Measurements from ENCODE around the gene CLDN2. TPM values are rescaled to one million over a fixed set of nuclear protein-coding genes. Genes with fewer than 3 reads are reported as not detected.

Gene CLDN2
- total RNA-seq, 2 experiments from 2014 or later = not detected

- Histone ChIP-seq H3K9me3 (ENCODE audit: low read length) (no peaks in the 10 kb centered on the region), H3K79me2 (ENCODE audit: insufficient read depth, low read depth, low read length) (no peaks in the 10 kb centered on the region), H3K4me1 (ENCODE audit: insufficient read depth, low read length, poor library complexity, severe bottlenecking) (no peaks in the 10 kb centered on the region), H3K4me3 (ENCODE audit: low read depth, low read length, poor library complexity, severe bottlenecking) (no peak overlapping the region), H3K36me3 (ENCODE audit: insufficient read depth, low read length) (no peaks in the 10 kb centered on the region), H3K4me2 (ENCODE audit: low read length) (no peak overlapping the region), H3K27ac (ENCODE audit: low read depth, low read length, poor library complexity, severe bottlenecking) (no peak overlapping the region), H2AFZ (ENCODE audit: low read length) (no peak overlapping the region), H4K20me1 (ENCODE audit: insufficient read depth, low read length) (no peaks in the 10 kb centered on the region), H3K9me2 (ENCODE audit: insufficient read depth, low read length) (no peaks in the 10 kb centered on the region)
- DNase-seq (ENCODE audit: low spot score) = no peak
- CTCF ChIA-PET (ENCODE audit: unreplicated experiment) = no interaction called here
- intact Hi-C loops (cut with micrococcal nuclease; ENCODE audit: unreplicated experiment) = no loop called here
- POLR2A ChIA-PET = no interaction called here
- no TSS peak for BruUV-seq (replicated peaks)
- TF ChIP-seq EZH2phosphoT487 (IDR thresholded peaks at IDR 0.05; ENCODE audit: borderline replicate concordance, low read depth, low read length) = no peak
- TF ChIP-seq, protein P1, sequence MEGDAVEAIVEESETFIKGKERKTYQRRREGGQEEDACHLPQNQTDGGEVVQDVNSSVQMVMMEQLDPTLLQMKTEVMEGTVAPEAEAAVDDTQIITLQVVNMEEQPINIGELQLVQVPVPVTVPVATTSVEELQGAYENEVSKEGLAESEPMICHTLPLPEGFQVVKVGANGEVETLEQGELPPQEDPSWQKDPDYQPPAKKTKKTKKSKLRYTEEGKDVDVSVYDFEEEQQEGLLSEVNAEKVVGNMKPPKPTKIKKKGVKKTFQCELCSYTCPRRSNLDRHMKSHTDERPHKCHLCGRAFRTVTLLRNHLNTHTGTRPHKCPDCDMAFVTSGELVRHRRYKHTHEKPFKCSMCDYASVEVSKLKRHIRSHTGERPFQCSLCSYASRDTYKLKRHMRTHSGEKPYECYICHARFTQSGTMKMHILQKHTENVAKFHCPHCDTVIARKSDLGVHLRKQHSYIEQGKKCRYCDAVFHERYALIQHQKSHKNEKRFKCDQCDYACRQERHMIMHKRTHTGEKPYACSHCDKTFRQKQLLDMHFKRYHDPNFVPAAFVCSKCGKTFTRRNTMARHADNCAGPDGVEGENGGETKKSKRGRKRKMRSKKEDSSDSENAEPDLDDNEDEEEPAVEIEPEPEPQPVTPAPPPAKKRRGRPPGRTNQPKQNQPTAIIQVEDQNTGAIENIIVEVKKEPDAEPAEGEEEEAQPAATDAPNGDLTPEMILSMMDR (conservative IDR thresholded peaks at IDR 0.05; ENCODE audit: low read length) = no peak
These were observed 7.5 kb downstream of the CLDN2 start for GRCh38 chrX:106927700-106928099.

GRCh38 chrX:106928227-106928626, 8.0 kb downstream of the CLDN2 start:
- Histone ChIP-seq H2AFZ (ENCODE audit: low read length) (no peak overlapping the region), H3K4me3 (ENCODE audit: low read depth, low read length, poor library complexity, severe bottlenecking) (no peak overlapping the region), H3K4me1 (ENCODE audit: insufficient read depth, low read length, poor library complexity, severe bottlenecking) (no peaks in the 10 kb centered on the region), H4K20me1 (ENCODE audit: insufficient read depth, low read length) (no peaks in the 10 kb centered on the region), H3K27ac (ENCODE audit: low read depth, low read length, poor library complexity, severe bottlenecking) (no peak overlapping the region), H3K4me2 (ENCODE audit: low read length) (no peak overlapping the region), H3K36me3 (ENCODE audit: insufficient read depth, low read length) (no peaks in the 10 kb centered on the region), H3K9me2 (ENCODE audit: insufficient read depth, low read length) (no peaks in the 10 kb centered on the region), H3K79me2 (ENCODE audit: insufficient read depth, low read depth, low read length) (no peaks in the 10 kb centered on the region), H3K9me3 (ENCODE audit: low read length) (no peaks in the 10 kb centered on the region)
- CTCF ChIA-PET (ENCODE audit: unreplicated experiment) = no interaction called here
- TF ChIP-seq EZH2phosphoT487 (IDR thresholded peaks at IDR 0.05; ENCODE audit: borderline replicate concordance, low read depth, low read length) = no peak
- TF ChIP-seq, protein P1 (conservative IDR thresholded peaks at IDR 0.05; ENCODE audit: low read length) = no peak
- DNase-seq (ENCODE audit: low spot score) = no peak
- intact Hi-C loops (cut with micrococcal nuclease; ENCODE audit: unreplicated experiment) = no loop called here
- POLR2A ChIA-PET = no interaction called here
- BruUV-seq (replicated peaks) = no TSS peak

DNA sequence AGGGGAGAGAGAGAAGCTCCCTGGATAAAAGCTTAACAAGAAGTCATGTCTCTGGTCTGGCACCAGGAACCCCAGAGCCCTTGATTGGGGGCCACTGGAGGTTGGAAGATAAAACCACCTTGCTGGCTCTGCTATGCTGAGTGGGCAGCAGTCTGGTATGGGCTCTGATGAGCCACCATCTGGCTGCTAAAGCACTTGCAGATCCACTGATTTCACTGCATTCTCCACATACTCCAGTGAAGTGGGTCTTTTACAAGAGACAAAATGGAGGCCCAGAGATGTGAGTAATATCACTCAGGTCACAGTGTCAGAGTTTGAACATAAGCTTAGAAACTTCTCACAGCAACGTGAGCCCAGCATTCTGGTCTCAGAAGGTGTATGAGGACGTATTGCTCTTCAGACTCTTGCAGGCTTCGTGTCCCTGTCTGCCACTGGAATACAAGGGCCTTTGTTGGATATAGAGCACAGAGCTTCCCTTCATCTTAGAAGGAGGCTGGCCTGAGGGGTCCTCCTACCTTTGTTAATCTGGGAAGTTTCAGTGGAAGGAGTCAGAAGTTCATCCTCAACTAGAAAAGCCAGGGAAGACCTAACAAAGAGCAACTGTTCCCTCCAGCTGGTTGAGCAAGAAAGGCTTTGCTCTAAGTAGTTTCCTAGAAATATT, 11.8 kb downstream of the CLDN2 start:
- Histone ChIP-seq H2AFZ (ENCODE audit: low read length) (no peak overlapping the region), H3K36me3 (ENCODE audit: insufficient read depth, low read length) (no peaks in the 10 kb centered on the region), H4K20me1 (ENCODE audit: insufficient read depth, low read length) (no peaks in the 10 kb centered on the region), H3K79me2 (ENCODE audit: insufficient read depth, low read depth, low read length) (no peaks in the 10 kb centered on the region), H3K4me1 (ENCODE audit: insufficient read depth, low read length, poor library complexity, severe bottlenecking) (no peaks in the 10 kb centered on the region), H3K9me3 (ENCODE audit: low read length) (no peaks in the 10 kb centered on the region), H3K4me3 (ENCODE audit: low read depth, low read length, poor library complexity, severe bottlenecking) (no peak overlapping the region), H3K9me2 (ENCODE audit: insufficient read depth, low read length) (no peaks in the 10 kb centered on the region), H3K4me2 (ENCODE audit: low read length) (no peak overlapping the region), H3K27ac (ENCODE audit: low read depth, low read length, poor library complexity, severe bottlenecking) (no peak overlapping the region)
- CTCF ChIA-PET (ENCODE audit: unreplicated experiment) = interaction anchor here (0.6 kb wide), 1 partner anchor 835 kb away, joined by 6 read pairs; no protein-coding TSS in a partner anchor
- POLR2A ChIA-PET = no interaction called here
- TF ChIP-seq, protein P1 (conservative IDR thresholded peaks at IDR 0.05; ENCODE audit: low read length) = no peak
- no peak for DNase-seq (ENCODE audit: low spot score)
- intact Hi-C loops (cut with micrococcal nuclease; ENCODE audit: unreplicated experiment) = no loop called here
- BruUV-seq (replicated peaks) = no TSS peak
